HG02973 (cell line): ENCODE measurements around the gene HOXA4.

ENCODE experiments used
- ATAC-seq: cut with Tn5 transposase; IDR thresholded peaks from one replicate; pipeline ENCODE4 v1.9.1; 2021; ENCODE audit warnings: moderate library complexity; ENCODE audit not compliant: unreplicated experiment

HOXA4 gene

DNA sequence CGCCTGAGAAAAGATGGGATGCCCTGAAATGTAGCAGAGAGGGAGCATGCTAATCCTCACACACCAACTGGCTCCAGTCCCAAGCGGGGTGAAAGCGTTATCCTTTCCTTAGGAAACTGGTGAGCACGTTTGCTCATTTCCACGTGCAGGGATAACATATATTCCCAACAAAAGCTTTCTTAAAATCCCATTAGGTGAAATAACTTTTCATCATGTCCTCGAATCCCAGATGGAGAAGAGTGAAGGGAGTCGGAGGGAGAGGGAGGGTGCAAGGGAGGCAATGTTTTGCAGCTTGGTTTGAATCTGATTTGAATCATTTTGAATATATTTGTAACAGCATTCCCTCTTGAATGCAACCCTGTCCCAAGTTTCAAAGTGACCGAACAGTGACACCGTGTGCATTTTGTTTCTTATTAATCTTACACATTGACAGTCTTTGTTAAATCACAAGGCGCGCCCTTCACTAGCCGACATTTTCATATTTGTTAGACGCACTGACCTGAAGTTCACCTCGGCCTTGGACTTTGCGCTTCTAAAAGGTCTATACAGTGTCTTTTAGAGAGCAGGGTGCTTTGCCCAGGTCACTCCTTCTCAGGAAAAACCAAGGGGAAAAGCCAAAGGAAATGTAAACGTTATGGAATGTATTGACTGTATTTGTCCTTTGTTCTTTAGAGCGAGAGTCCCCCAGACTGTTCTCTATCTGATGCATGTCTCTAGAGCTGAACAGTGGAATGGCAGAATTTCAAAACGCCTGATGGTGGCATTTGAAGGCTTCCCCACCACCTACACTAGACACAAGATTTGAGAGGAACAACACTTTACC lies 3.1 kb upstream of the HOXA4 start:
- ATAC-seq, result no peak

DNA sequence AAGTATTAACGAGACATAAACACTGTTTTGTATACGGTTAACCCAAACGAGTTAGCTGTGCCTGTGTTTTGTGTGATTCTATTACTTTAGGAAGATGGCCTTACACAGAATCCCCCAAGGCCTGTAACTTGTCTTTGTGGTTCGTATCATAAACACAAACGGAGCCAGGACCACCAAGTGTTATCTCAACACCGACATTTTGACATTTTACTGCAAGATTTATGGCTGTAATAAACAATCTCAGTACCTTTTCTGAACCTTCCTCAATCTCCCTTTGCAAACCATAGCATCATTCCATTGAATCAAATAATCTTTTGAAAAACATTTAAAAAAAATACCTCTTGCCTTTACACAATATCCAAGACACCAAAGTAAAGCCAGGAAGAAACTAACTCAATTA lies 2.4 kb upstream of the HOXA4 start:
- no peak for ATAC-seq

DNA sequence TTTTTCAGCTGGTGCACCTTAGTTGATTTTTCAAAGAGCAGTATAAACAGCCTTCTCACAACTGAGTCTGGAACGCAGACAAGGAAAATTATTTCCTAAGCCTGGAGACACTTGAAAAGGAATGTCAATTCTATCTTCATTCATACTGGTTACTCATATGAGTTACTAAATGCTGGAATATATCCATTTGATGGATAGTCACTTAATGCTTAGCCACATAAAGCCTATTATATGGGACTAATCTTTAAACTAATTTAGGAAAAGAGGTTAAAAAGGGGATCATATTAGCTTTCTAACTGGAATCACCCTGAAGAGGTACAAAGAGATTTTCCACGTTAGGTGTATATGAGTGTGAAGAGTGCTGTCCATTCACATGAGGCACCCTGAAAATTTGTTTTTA lies 1.7 kb upstream of the HOXA4 start:
- ATAC-seq, result no peak

DNA sequence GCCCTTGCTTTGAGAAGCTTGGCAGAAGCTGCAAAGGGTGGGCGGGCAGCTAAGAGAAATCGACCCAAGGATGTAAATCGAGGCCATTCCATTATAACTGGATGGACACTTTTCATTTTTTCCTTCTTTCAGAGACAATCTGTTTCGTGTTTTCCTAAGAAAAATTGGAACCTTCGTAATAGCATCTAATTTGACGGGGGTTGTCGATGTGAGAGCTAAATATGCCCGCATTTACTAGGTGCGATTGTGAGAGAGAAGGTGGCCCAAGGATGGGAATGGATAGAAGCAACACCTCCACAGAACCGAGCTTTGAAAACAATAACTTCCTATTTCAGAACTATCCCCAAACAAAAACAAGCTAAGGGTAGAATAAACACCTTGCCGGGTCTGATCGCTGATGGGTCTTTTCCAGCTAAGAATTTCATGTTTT lies 848 bp upstream of the HOXA4 start:
- no peak for ATAC-seq

DNA sequence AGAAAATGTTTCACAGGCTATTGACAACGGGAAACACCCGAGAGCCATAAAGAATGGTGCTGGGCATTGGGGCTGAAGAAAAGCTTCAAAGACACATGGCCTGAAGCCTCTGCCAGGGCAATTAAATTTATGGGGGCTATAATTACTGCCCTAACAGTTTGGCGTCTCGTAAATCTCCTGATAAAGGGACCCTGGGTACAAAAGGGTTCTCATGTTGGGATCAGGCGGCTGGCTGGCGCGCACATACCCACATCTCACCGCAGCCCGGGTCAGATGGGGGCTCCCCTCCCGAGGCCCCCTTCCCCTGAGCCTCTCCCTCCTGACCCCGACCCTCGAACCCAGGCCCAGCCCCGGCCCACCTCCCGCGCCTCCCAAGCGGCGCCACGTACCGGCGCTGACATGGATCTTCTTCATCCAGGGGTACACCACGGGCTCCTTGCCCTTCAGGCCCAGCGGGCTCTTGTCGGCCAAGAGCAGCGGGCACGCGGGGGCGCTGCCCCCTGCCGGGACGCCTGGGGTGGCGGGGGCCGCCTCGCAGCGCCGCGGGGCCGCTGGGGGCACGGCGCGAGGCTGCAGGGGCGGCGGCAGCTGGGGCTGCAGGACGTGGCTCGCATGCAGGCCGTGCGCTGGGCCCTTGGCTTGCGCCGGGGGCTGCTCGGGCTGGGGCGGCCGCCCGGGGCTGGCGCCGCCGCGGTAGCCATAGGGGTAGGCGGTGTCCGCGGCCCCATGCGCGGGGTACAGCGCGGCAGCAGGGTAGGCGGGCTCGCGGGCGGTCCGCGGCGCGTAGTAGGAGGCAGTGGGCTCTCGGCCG lies 623 bp downstream of the HOXA4 start:
- ATAC-seq, result no peak

DNA sequence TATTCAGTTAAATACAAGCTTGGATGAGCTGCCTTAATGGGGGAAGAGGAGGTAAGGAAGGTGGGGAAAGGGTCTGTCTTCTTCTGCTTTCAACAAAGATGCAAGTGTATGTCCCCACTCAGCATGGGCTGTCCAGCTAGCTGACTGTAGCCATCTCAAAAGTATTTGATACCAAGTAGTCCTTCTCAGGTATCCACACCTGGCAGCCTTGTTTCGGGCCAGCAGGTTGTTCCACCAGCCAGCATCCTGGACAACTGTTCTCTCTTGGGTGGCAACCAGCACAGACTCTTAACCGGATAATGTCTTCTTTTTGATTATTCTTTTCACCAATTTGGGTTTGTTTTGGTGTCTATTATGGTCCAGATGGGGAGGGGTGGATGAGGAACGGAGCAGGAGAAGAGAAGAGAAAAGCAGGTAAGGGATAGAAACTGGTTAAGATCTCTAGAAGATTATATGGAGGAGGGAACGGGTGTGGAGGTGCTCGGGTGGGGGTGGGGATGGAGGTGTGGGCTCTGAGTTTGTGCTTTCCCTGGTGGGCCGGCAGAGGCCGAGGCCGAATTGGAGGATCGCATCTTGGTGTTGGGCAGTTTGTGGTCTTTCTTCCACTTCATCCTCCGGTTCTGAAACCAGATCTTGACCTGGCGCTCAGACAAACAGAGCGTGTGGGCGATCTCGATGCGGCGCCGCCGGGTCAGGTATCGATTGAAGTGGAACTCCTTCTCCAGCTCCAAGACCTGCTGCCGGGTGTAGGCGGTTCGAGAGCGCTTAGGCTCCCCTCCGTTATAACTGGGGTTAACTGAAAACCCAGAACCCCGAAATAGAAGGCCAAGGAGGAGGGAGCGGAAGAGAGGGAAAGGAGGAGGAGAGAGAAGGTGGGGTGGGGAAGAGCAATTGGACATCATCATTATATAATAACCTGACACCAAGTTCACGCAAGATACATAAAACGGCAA lies 1.5 kb downstream of the HOXA4 start:
- ATAC-seq, result no peak

DNA sequence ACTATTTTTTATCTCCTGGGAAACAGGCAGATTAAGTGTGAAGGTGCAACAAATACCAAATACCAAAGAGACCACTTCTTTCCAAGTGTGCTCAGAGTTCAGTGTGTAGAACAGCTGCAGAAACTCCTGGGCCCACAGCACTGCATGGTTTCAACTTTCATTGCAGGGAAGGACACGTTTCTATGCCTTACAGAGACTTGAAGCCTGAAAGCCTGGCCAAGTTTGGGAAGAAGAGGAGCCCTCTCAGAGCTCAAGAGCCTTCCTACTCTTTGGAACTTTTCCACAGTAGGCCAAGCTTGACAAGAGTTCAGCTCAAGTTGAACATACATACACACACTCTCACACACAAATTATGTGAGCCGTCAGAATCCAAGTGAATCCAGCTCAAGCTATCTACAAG lies 2.5 kb downstream of the HOXA4 start:
- ATAC-seq, result no peak

DNA sequence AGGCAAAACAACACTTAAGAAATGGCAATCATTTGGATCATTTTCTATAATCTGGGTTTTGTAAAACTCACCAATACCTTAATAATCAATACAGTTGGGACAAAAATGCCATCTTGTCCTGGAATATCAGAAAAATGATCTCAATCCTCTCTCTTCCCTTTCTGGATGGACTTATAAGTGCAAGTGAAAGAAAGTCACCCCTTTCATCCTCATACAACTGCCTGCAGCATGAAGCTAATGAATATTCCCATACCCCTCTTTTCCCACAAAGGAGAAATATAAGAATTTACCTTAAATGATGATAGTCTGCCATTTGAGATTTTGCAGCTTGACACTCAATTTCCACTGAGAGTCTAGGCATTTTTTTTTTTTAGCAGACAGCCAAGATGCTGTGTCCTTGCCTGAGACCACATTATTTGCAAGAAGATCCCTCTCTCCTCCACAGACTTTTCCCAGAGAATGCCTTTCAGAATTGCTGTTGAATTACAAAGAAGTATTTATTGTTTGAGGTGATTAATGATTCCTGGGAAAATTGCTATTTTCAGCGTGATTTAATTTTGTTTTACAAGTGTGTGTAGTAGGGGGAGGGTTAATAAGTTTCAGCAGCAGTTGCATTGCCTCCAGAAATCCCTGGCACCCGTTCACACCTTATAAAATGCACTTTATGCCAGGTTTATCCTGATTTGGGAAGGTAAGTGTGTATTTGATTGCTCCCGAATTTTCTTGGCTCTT lies 3.8 kb downstream of the HOXA4 start:
- ATAC-seq, result no peak

DNA sequence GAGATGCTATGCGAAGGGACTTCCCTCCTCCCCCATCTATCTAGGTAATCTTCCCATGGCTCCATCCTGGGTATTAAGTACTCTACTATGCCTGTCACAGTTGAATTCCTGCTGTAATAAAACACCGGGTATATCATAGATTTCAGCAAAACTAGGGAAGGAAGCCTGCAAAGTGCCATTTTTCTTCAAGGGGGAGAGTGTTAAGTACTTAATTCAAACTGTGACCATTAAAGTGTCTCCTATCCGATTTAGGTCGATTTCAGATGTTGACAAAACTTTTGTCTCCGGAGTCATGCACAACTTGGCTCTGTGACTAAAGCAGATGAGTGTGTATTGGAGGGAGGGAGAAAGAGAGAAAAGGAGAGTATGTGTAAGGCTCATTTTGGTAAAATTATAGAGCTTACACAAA lies 4.6 kb downstream of the HOXA4 start:
- no peak for ATAC-seq

DNA sequence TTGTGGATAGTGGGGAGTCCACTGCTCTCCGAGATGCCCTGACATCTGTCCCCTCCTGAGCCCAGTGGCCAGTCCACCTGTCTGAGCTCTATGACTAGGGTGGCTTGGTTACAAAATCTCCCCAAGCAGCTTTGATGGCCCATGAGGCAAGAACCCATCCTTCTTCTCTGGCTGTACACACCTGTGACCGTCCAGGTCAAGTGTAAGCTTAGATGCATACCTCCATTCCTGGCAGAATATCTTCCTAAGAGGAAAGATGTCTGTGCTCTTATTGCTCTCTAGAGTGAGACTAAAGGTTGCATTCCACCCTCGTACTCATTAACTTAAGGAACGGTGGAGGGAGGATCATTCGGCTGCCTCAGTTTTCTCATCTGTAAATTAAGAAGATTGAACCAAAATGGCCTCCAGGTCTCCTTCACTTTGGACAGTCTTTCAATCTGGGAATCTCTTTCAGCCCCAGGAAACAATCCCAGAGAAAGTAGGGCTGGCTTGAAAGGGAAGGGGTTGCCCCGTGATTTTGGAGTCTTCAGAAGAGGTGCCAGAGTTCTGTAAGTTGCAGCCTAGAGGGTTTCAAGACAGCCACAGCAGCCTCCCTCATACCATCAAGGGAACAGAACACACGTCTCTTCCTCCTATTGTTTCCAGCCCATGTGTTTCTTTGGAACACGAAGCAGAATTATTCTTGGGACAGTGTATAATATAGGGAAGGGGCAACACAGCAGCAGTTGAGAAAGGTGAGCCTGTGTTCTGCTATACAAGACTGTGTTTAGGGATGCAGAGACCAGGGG lies 5.5 kb downstream of the HOXA4 start:
- ATAC-seq, result no peak

DNA sequence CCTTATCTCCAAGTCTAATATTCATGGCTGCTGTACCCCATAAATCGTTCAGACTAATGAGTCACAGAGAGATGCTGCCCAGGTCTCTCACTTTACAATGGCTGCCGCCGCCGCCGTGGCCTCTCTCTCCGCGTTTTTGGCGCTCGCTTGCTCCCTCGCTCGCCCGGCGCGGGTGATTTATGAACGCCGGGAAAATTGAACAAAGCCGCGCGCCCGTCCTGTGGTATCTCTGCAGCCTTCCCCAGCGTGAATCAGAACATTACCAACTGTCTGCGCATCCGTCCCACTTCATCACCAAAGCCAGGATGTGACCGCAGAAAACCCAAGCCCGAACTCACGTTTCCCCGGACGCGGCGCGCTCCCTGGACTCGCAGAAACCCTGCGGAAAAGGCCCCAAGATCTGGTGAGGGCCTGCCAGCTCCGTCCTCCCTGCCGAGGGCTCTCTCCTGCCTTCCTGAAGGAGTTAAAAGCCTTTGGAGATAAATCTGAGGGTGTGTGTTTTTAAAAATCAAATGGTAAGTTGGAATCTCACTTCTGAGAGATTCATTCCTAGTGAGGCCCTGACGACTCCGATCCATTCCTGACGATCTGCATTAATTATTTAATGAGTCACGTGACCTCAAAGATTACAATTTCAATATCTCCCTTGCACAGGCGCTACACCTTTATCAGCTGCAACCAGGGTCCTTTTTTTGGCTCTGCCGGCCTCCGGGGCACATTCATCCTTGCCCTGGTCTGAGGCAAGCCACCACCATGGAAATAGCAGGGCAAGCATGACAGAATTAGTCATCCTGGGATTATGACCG lies 6.3 kb downstream of the HOXA4 start:
- no peak for ATAC-seq

DNA sequence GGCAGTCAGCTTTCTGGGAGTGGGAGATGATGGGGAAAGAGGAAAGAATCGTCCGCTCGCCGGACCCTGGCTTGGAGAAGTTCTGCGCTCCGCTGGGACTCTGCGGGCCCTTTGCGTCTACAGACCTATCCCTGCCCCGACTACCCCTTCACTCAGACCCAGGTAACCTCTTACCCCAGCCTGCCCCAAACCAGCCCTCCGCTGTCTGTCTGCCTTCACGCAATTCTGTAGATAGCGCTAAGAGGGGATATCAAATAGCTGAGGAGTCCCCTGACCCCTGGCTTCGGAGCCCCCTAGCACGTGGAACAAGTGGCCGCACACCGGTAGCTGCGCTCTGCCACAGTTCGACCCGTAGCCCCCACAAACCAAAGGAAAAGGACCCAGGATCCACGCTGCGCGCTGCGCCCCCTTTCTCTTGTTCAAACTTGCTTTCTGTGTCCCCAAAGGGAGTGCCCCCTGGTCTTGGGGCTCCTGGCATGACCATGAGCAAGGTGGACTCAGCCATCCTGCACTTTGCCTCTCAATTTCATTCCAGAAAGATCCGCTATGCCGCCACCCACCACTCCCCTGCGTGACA lies 7.0 kb downstream of the HOXA4 start:
- no peak for ATAC-seq

DNA sequence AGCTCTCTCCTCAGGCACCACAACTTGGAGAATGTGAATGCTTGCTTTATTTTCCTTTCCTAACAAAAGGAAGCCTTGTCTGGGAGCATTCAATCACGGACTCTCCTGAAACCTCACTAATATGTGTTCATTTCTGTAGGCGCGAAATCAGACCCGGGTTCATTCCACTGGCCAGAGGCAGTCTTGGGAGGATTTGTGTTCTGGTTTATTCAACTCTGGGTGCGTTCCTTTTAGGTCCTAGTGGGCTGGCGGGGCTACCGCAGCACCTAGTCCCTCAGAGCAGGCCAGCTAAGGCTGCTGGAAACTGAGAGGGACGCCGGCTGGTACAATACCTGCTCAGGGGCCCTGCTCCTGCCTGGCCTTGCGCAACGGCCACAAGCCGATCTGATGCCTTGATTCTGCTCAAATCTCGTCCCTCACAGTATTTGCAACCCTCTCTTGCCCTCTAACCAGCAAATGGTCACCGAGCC lies 7.5 kb downstream of the HOXA4 start:
- no peak for ATAC-seq

DNA sequence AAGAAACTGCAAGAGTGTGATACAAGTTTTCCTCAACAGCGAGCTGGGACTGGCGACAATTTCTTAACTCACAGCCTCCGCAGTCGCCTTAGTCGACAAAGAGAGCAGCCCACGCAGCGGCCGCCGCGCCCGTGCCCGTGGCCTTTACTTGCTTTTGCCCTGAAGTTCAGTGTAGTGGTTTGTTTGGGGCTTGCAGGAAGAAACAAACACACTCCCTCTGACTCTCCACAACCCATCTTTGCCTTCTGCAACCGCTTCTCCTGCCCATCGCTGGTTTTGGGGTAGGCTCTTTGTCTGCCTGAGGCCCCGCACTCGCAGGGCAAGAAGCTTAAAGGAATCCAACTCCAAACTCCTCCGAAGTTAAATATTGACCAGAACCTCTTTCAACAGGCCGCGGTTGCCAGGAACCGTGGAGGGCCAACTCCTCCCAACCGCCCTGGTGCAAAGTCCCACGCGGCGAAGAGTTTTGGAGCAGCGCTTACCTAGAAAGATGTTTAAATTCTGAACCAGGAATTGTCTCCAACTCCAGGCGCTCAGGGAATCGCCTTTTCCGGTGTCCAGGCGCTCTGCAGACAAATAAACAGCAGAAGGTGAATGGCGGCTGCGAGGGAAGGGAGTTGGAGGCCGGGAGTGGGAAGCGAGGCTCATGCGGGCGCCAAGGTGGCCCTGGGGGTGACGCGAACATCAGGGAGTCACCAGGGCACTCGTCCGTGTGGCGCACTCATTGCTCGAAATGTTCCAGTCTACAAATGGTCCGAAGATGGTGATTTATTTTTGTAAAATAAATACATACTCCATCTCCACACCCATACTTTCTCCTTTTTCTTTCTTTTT lies 8.3 kb downstream of the HOXA4 start:
- ATAC-seq, result no peak

DNA sequence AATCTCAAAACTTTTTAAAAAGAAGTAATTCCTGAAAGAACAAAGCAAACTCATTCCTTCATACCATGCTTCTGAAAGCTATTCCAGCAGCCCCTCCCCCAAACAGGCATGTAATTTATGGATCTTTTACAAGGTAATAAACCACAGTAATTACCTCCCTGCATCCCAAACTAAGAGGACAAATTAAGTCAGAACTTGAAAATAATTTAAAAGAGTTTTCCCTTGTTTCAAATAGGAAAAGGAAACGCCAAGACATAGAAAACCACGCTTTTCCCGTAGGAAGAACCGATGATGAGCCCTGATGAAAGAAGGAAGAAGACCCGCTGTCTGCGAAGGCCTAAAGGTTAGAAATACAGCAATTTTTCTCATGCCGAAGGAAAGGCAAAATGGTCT lies 8.9 kb downstream of the HOXA4 start:
- no peak for ATAC-seq

DNA sequence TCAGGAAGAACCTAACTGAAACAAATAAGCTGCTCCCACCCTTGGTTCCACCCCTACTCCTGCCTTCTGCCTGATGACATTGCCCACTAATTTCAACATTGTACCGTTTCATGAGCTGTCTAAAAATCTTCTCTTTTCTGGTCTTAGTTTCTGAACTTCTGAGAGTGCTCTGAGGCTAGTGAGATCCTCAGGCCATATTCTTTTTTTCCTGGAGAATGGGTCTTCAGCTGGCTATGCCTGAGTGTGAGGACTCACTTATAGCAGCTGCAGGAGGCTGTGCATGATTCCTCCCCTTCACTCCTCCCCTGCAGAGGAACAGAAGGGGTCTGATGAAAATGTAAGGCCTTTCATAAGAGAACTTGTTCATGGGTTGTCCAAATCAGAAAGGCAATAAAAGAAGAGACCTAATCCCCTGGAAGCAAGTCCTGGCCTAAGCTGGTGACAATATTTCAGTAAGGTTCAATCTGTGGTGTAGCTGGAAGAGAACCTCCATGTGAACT lies 11.1 kb downstream of the HOXA4 start:
- ATAC-seq, result no peak

DNA sequence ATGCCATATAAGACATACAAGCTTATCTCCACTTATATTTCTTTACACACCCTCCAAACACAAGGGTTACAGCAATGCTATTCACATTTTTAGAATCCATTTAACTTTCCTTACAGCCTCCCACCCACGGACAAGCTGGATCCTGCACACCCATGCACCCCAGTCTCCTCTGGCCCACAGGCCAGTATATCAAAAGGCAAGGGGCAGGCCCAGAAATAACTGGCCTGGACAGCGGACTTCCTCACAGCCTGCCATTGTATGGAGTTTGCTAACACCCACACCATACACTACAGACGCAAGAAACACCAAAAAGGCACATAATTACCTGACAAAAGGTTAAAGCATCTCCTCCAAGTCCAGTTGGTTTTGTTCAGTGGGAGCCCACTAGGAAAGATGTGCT lies 12.0 kb downstream of the HOXA4 start:
- no peak for ATAC-seq
